CD4-positive, alpha-beta T cell (primary cell): ENCODE data around the gene PRKCG. TPM values are rescaled to one million over a fixed set of nuclear protein-coding genes. Genes with fewer than 3 reads are reported as not detected.
A peak's percentile ranks its signal among the peaks of the same experiment; 100 is the strongest.

ENCODE experiments used
- ATAC-seq: fragments of 200-7000 bp; cut with Tn5 transposase; one replicate; pipeline ENCODE4 v1.10.0; 2022; ENCODE audit warnings: mild to moderate bottlenecking; ENCODE audit not compliant: poor library complexity
- CTCF ChIA-PET: fragments of 350-600 bp; sonication (Branson Sonifier 250); formaldehyde crosslinking; loops from one replicate; lab custom pipeline; 2021; ENCODE audit warnings: antibody characterized with exemption, inconsistent platforms; lab: Charles Lee
- POLR2A ChIA-PET: fragments of 350-600 bp; sonication (Branson Sonifier 250); formaldehyde crosslinking; loops from one replicate; lab custom pipeline; 2021; ENCODE audit warnings: antibody characterized with exemption, inconsistent platforms; lab: Charles Lee
- DNase-seq, 14 experiments: peaks; one replicate each; pipeline ENCODE4 v3.0.0-alpha.2; 2013 to 2020; ENCODE audit warnings: mixed read lengths in 2 of 14
- H3K27ac ChIP-seq, 2 donors: one replicate each; pipeline versions ENCODE4 v1.5.1 to v1.7.0; 2013; ENCODE audit warnings: low read length in 2 of 2, low read depth in 1 of 2, mild to moderate bottlenecking in 1 of 2
- H3K27me3 ChIP-seq, 2 experiments: 1 replicate in 1 of 2; 2 replicates in 1 of 2; pipeline versions ENCODE4 v1.6.1 to v1.7.0; 2013; ENCODE audit warnings: low read length in 2 of 2, control low read depth in 1 of 2, mild to moderate bottlenecking in 1 of 2, moderate library complexity in 1 of 2; ENCODE audit not compliant: insufficient read depth in 2 of 2, control insufficient read depth in 1 of 2
- H3K36me3 ChIP-seq: one replicate; pipeline ENCODE4 v1.6.1; 2013; ENCODE audit warnings: low read length, control low read depth; ENCODE audit not compliant: insufficient read depth
- H3K4me1 ChIP-seq: one replicate; pipeline ENCODE4 v1.6.1; 2013; ENCODE audit warnings: low read length, control low read depth; ENCODE audit not compliant: insufficient read depth
- H3K4me3 ChIP-seq: one replicate; pipeline ENCODE4 v1.5.1; 2013; ENCODE audit warnings: mild to moderate bottlenecking, low read length, moderate library complexity
- H3K9me3 ChIP-seq, 2 experiments: 1 replicate in 1 of 2; 2 replicates in 1 of 2; pipeline versions ENCODE4 v1.6.1 to v1.7.0; 2013; ENCODE audit warnings: low read length in 2 of 2, mild to moderate bottlenecking in 2 of 2, control low read depth in 1 of 2, moderate library complexity in 1 of 2; ENCODE audit not compliant: control insufficient read depth in 1 of 2, insufficient read depth in 1 of 2
- H3K27ac Mint-ChIP-seq: one replicate; pipeline ENCODE4 v1.8.0; 2020; ENCODE audit warnings: mixed read lengths
- H3K27me3 Mint-ChIP-seq: one replicate; pipeline ENCODE4 v1.8.0; 2021; ENCODE audit warnings: mixed read lengths
- H3K36me3 Mint-ChIP-seq: one replicate; pipeline ENCODE4 v1.8.0; 2021; ENCODE audit warnings: low read depth, mixed read lengths
- H3K4me1 Mint-ChIP-seq: one replicate; pipeline ENCODE4 v1.8.0; 2021; ENCODE audit warnings: low read depth, mixed read lengths
- H3K4me3 Mint-ChIP-seq: one replicate; pipeline ENCODE4 v1.8.0; 2020; ENCODE audit warnings: mild to moderate bottlenecking, mixed read lengths
- H3K9me3 Mint-ChIP-seq: one replicate; pipeline ENCODE4 v1.8.0; 2020; ENCODE audit warnings: mixed read lengths
- CTCF ChIP-seq: fragments of 200-600 bp; IDR thresholded peaks from one replicate; pipeline ENCODE4 v1.8.0; 2022; ENCODE audit warnings: antibody characterized with exemption, mild to moderate bottlenecking
- intact Hi-C, 2 experiments: fragments of 100-400 bp; cut with DNase I in 1 of 2; cut with micrococcal nuclease in 1 of 2; formaldehyde crosslinking; loops; one replicate each; pipeline versions ENCODE4 v1.15.1 to v1.9.0; 2023 to 2025; cut with DNase I, micrococcal nuclease
- total RNA-seq, 174 experiments: library from RNA in 2 of 174; stranded (reverse) in 2 of 174; gene quantifications; one replicate each; pipeline ENCODE4 v1.2.3 and lab custom pipeline; 2021 to 2026

The PRKCG gene
- total RNA-seq, 2 experiments from 2014 or later, result 1.5 to 1.6 TPM

- no peak for TF ChIP-seq CTCF
- H3K9me3 Mint-ChIP-seq, result no peaks in the 10 kb centered on the region
- Histone ChIP-seq H3K9me3 (peaks cover 0 to 41% of the 10 kb centered on the region in 2 experiments), H3K4me1 (peaks cover 34% of the 10 kb centered on the region), H3K36me3 (no peaks in the 10 kb centered on the region), H3K4me3 (no peak within 1 kb of the TSS), H3K27ac (no peak within 1 kb of the TSS), H3K27me3 (peaks cover 68 to 70% of the 10 kb centered on the region in 2 experiments)
- ATAC-seq, result no peak
- peaks cover 89% of the 10 kb centered on the region for H3K27me3 Mint-ChIP-seq
- no peaks in the 10 kb centered on the region for H3K36me3 Mint-ChIP-seq
- intact Hi-C loops, result loop anchor here in 1 of 2 experiments (5.0 kb wide), 1 partner anchor 113 kb away; no protein-coding TSS in a partner anchor
- ChIA-PET CTCF (no interaction called here), POLR2A (no interaction called here)
- no peak within 1 kb of the TSS for H3K27ac Mint-ChIP-seq
- H3K4me1 Mint-ChIP-seq, result peaks cover 28% of the 10 kb centered on the region
- DNase-seq, result no peak
- H3K4me3 Mint-ChIP-seq, result peak within 1 kb of the TSS; percentile 5
Observed at GRCh38 chr19:53908935-53909415, 27.0 kb downstream of the PRKCG start, which contains the start of gene CACNG7. Gene CACNG7, plus strand, starts transcription at chr19:53909278. Its CDS starts 3,554 bp downstream, at chr19:53912832.

GRCh38 chr19:53909471-53910169 is 27.6 kb downstream of the PRKCG start:
- ChIA-PET CTCF (no interaction called here), POLR2A (no interaction called here)
- H3K4me1 Mint-ChIP-seq, result peaks cover 28% of the 10 kb centered on the region
- Histone ChIP-seq H3K27ac (no peak overlapping the region), H3K4me1 (peaks cover 34% of the 10 kb centered on the region), H3K4me3 (no peak overlapping the region), H3K36me3 (no peaks in the 10 kb centered on the region), H3K27me3 (peaks cover 62 to 70% of the 10 kb centered on the region in 2 experiments), H3K9me3 (peaks cover 0 to 41% of the 10 kb centered on the region in 2 experiments)
- DNase-seq (no peak), ATAC-seq (no peak)
- intact Hi-C loops, result loop anchor here in 1 of 2 experiments (5.0 kb wide), 1 partner anchor 113 kb away; no protein-coding TSS in a partner anchor
- peaks cover 82% of the 10 kb centered on the region for H3K27me3 Mint-ChIP-seq
- H3K4me3 Mint-ChIP-seq, result no peak overlapping the region
- no peaks in the 10 kb centered on the region for H3K9me3 Mint-ChIP-seq
- H3K27ac Mint-ChIP-seq, result no peak overlapping the region
- no peaks in the 10 kb centered on the region for H3K36me3 Mint-ChIP-seq
- TF ChIP-seq CTCF, result no peak

GRCh38 chr19:53910170-53910518 is 28.1 kb downstream of the PRKCG start:
- intact Hi-C loops, result no loop called here
- ATAC-seq, result no peak
- Mint-ChIP-seq H3K4me1 (peaks cover 28% of the 10 kb centered on the region), H3K36me3 (no peaks in the 10 kb centered on the region), H3K27me3 (peaks cover 82% of the 10 kb centered on the region), H3K27ac (no peak overlapping the region), H3K4me3 (no peak overlapping the region), H3K9me3 (no peaks in the 10 kb centered on the region)
- H3K4me3 ChIP-seq, result no peak overlapping the region
- no peak for TF ChIP-seq CTCF
- ChIA-PET POLR2A (interaction anchor here (0.9 kb wide), 1 partner anchor 38 kb away, joined by 3 read pairs; no protein-coding TSS in a partner anchor), CTCF (no interaction called here)
- H3K9me3 ChIP-seq, result peaks cover 0 to 41% of the 10 kb centered on the region in 2 experiments
- H3K27ac ChIP-seq, result no peak overlapping the region
- H3K27me3 ChIP-seq, result peaks cover 58 to 70% of the 10 kb centered on the region in 2 experiments
- H3K4me1 ChIP-seq, result peaks cover 34% of the 10 kb centered on the region
- no peak for DNase-seq
- no peaks in the 10 kb centered on the region for H3K36me3 ChIP-seq
